Activated CD4-positive, alpha-beta memory T cell treated with anti-CD3 and anti-CD28 coated beads for 36 hours (primary cell): ENCODE measurements around the gene ME2. TPM values are rescaled to one million over a fixed set of nuclear protein-coding genes. Genes with fewer than 3 reads are reported as not detected.
A peak's percentile ranks its signal among the peaks of the same experiment; 100 is the strongest.
"Not testable (repeated sequence)": the region's sequence is repeated elsewhere in the genome, so short reads cannot be mapped to it uniquely, and the experiment has no call there.

Experiments
- CTCF ChIA-PET: fragments of 350-600 bp; sonication (Branson Sonifier 250); formaldehyde crosslinking; loops from one replicate; lab custom pipeline; 2021; ENCODE audit warnings: antibody characterized with exemption, inconsistent platforms; lab: Charles Lee
- POLR2A ChIA-PET: fragments of 350-600 bp; sonication (Branson Sonifier 250); formaldehyde crosslinking; loops from one replicate; lab custom pipeline; 2021; ENCODE audit warnings: antibody characterized with exemption; lab: Charles Lee
- DNase-seq: peaks from one replicate; pipeline ENCODE4 v3.0.0-alpha.2; 2020
- H3K27ac Mint-ChIP-seq: one replicate; pipeline ENCODE4 v1.8.0; 2021; ENCODE audit warnings: mixed read lengths
- H3K27me3 Mint-ChIP-seq: one replicate; pipeline ENCODE4 v1.8.0; 2021; ENCODE audit warnings: mixed read lengths
- H3K36me3 Mint-ChIP-seq: one replicate; pipeline ENCODE4 v1.8.0; 2021; ENCODE audit warnings: mixed read lengths
- H3K4me1 Mint-ChIP-seq: one replicate; pipeline ENCODE4 v1.8.0; 2021; ENCODE audit warnings: low read depth, mixed read lengths
- H3K4me3 Mint-ChIP-seq: one replicate; pipeline ENCODE4 v1.8.0; 2021; ENCODE audit warnings: mild to moderate bottlenecking, mixed read lengths
- H3K9me3 Mint-ChIP-seq: one replicate; pipeline ENCODE4 v1.8.0; 2021; ENCODE audit warnings: mixed read lengths
- intact Hi-C: fragments of 100-400 bp; cut with micrococcal nuclease; formaldehyde crosslinking; loops from one replicate; pipeline ENCODE4 v1.15.1; 2023
- total RNA-seq, 2 experiments: library from RNA; stranded (reverse); gene quantifications; one replicate each; pipeline ENCODE4 v1.2.3, GENCODE V29; 2021

ME2 gene
- total RNA-seq, 2 experiments from 2014 or later, result 111 to 115 TPM

GRCh38 chr18:50933684-50934083 is 54.8 kb downstream of the ME2 start:
- intact Hi-C loops, result no loop called here
- no peaks in the 10 kb centered on the region for H3K27me3 Mint-ChIP-seq
- DNase-seq, result no peak
- peaks cover 22% of the 10 kb centered on the region for H3K36me3 Mint-ChIP-seq
- H3K27ac Mint-ChIP-seq, result no peak overlapping the region
- no peaks in the 10 kb centered on the region for H3K9me3 Mint-ChIP-seq
- no peak overlapping the region for H3K4me3 Mint-ChIP-seq
- no peaks in the 10 kb centered on the region for H3K4me1 Mint-ChIP-seq
- POLR2A ChIA-PET, result interaction anchor here (0.7 kb wide), 1 partner anchor 56 kb away, joined by 3 read pairs; no protein-coding TSS in a partner anchor
- CTCF ChIA-PET, result no interaction called here

- Mint-ChIP-seq H3K36me3 (peaks cover 20% of the 10 kb centered on the region), H3K27ac (no peak overlapping the region), H3K4me1 (no peaks in the 10 kb centered on the region), H3K9me3 (no peaks in the 10 kb centered on the region), H3K4me3 (no peak overlapping the region), H3K27me3 (no peaks in the 10 kb centered on the region)
- CTCF ChIA-PET, result interaction anchor here (0.7 kb wide), 1 partner anchor 124 kb away, joined by 3 read pairs; no protein-coding TSS in a partner anchor
- intact Hi-C loops, result no loop called here
- POLR2A ChIA-PET, result no interaction called here
- DNase-seq, result no peak
Measured at GRCh38 chr18:50934545-50935211, 55.8 kb downstream of the ME2 start.

DNA sequence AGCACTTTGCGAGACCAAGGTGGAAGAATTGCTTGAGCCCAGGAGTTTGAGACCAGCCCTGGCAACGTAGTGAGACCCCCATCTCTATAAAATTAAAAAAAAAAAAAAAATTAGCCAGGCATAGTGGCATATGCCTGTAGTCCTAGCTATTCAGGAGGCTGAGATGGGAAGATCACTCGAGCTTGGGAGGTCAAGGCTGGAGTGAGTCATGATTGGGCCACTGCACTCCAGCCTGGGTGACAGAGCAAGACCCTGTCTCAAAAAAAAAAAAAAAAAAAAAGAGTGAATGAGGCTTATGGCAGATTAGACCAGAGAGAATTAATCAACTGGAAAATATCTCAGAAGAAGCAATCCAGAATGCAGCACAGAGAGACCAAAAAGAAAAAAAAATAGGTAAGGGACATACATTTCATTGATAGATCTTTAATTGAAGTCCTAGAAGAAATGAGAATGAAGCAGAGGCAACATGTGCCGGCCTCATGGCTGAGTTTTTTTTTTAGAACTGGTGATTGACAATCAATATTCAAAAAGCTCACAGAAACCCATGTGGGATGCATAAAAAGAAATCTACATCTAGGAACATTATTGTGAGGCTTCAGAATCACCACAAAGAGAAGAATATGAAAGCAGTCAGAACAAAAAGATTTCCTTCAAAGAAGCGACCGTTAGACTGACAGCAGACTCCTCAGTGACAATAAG is 56.7 kb downstream of the ME2 start:
- H3K36me3 Mint-ChIP-seq, result peaks cover 21% of the 10 kb centered on the region
- no peaks in the 10 kb centered on the region for H3K4me1 Mint-ChIP-seq
- intact Hi-C loops, result no loop called here
- H3K27me3 Mint-ChIP-seq, result no peaks in the 10 kb centered on the region
- CTCF ChIA-PET, result interaction anchor here (0.7 kb wide), 1 partner anchor 125 kb away, joined by 3 read pairs; no protein-coding TSS in a partner anchor
- no peak overlapping the region for H3K4me3 Mint-ChIP-seq
- H3K9me3 Mint-ChIP-seq, result no peaks in the 10 kb centered on the region
- DNase-seq, result no peak
- POLR2A ChIA-PET, result no interaction called here
- no peak overlapping the region for H3K27ac Mint-ChIP-seq

- H3K36me3 Mint-ChIP-seq, result peaks cover 21% of the 10 kb centered on the region
- DNase-seq, result no peak
- intact Hi-C loops, result no loop called here
- no peak overlapping the region for H3K27ac Mint-ChIP-seq
- CTCF ChIA-PET, result no interaction called here
- no peak overlapping the region for H3K4me3 Mint-ChIP-seq
- H3K4me1 Mint-ChIP-seq, result no peaks in the 10 kb centered on the region
- no peaks in the 10 kb centered on the region for H3K9me3 Mint-ChIP-seq
- POLR2A ChIA-PET, result no interaction called here
- H3K27me3 Mint-ChIP-seq, result no peaks in the 10 kb centered on the region
Measured at GRCh38 chr18:50937183-50937582, 58.3 kb downstream of the ME2 start.

DNA sequence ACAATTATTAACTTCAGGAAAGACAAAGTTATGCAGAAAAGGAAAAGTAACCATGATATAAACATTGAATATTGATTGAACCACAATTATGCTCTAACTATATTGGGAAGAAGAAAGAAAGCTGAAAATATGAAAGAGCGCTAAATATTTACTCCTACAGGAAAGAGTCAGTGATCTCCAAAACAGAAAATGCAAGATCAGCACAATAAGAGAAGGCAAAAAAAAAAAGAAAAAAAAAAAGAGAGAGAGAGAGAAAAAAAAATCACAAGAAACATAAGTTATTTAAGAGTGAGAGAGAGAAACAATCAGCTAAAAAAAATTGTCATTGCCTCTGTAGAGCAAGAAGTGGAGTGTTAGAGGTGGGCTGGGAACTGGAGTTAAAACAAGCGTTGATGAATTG is 60.0 kb downstream of the ME2 start:
- intact Hi-C loops, result no loop called here
- CTCF ChIA-PET, result interaction anchor here (1.2 kb wide), 1 partner anchor 11 kb away, joined by 3 read pairs; no protein-coding TSS in a partner anchor
- DNase-seq, result no peak
- Mint-ChIP-seq H3K36me3 (peaks cover 18% of the 10 kb centered on the region), H3K9me3 (no peaks in the 10 kb centered on the region), H3K4me3 (no peak overlapping the region), H3K27me3 (no peaks in the 10 kb centered on the region), H3K27ac (no peak overlapping the region), H3K4me1 (no peaks in the 10 kb centered on the region)
- POLR2A ChIA-PET, result interaction anchor here (0.6 kb wide), 1 partner anchor 12 kb away, joined by 3 read pairs; no protein-coding TSS in a partner anchor

DNA sequence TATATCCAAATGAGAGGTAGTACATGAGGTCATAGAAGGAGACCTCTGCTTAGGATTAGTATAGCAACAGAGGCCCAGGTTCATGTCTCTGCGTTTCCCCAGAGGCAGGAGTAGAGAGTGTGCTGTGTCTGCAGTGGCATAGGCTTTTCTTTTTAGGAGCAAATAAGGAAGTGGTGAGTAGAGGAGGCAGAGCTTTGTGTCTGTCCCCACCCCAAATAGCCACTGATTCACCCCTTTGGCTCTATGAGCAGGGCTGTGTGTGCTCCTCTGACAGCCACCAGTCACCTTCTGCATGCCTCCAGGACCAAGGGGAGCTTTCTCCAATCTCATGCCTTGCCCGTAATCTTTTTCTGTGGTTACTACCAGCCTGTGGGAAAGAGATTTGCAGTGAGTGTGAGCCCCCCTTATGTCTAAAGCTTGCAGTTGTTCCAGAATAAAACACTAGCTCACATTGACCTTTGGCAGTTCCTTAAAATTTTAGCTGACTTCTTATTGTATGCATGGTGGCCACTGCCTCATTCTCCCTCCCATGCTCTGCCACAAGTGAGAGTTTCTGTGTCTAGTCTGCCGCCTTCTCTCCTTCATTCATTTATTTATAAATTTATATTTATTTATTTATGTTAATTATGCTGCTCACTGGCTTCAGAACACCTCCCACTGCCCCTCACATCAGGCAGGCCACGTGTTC is 65.5 kb downstream of the ME2 start:
- DNase-seq, result no peak
- H3K27ac Mint-ChIP-seq, result no peak overlapping the region
- H3K36me3 Mint-ChIP-seq, result peaks cover 14% of the 10 kb centered on the region
- H3K4me3 Mint-ChIP-seq, result no peak overlapping the region
- no peaks in the 10 kb centered on the region for H3K27me3 Mint-ChIP-seq
- intact Hi-C loops, result no loop called here
- ChIA-PET CTCF (no interaction called here), POLR2A (interaction anchor here (0.5 kb wide), 1 partner anchor 56 kb away, joined by 3 read pairs; no protein-coding TSS in a partner anchor)
- peaks cover 3% of the 10 kb centered on the region for H3K4me1 Mint-ChIP-seq
- H3K9me3 Mint-ChIP-seq, result no peaks in the 10 kb centered on the region

DNA sequence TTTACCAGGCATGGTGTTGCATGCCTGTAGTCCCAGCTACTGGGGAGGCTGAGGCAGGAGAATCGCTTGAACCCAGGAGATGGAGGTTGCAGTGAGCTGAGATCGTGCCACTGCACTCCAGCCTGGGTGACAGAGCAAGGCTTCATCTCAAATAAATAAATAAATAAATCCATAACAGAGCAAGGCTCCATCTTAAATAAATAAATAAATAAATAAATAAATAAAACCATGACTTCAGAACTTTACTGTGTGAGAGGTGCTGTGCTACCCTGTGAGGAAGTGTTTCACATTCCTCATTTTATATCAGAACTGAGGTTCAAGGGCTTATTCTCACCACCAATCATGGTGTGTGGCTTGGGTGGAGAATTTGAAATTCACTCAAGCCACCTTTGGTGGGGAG is 67.0 kb downstream of the ME2 start:
- peaks cover 12% of the 10 kb centered on the region for H3K36me3 Mint-ChIP-seq
- H3K4me1 Mint-ChIP-seq, H3K4me3 Mint-ChIP-seq, H3K9me3 Mint-ChIP-seq, CTCF ChIA-PET, H3K27me3 Mint-ChIP-seq, H3K27ac Mint-ChIP-seq, POLR2A ChIA-PET, intact Hi-C loops, DNase-seq: not testable (repeated sequence)

- H3K4me3 Mint-ChIP-seq, result no peak overlapping the region
- peaks cover 3% of the 10 kb centered on the region for H3K4me1 Mint-ChIP-seq
- no peaks in the 10 kb centered on the region for H3K9me3 Mint-ChIP-seq
- intact Hi-C loops, result no loop called here
- ChIA-PET POLR2A (no interaction called here), CTCF (interaction anchor here (1.5 kb wide), 1 partner anchor 103 kb away, joined by 3 read pairs; no protein-coding TSS in a partner anchor)
- H3K36me3 Mint-ChIP-seq, result peaks cover 12% of the 10 kb centered on the region
- no peaks in the 10 kb centered on the region for H3K27me3 Mint-ChIP-seq
- peak overlapping the region; percentile 28 for H3K27ac Mint-ChIP-seq
- DNase-seq, result no peak
Measured at GRCh38 chr18:50947899-50948298, 69.0 kb downstream of the ME2 start.

GRCh38 chr18:50949185-50949584 is 70.3 kb downstream of the ME2 start:
- H3K4me3 Mint-ChIP-seq, result no peak overlapping the region
- H3K4me1 Mint-ChIP-seq, result peaks cover 3% of the 10 kb centered on the region
- H3K27ac Mint-ChIP-seq, result no peak overlapping the region
- intact Hi-C loops, result no loop called here
- H3K27me3 Mint-ChIP-seq, result no peaks in the 10 kb centered on the region
- no peaks in the 10 kb centered on the region for H3K9me3 Mint-ChIP-seq
- POLR2A ChIA-PET, result interaction anchor here (0.7 kb wide), 1 partner anchor 19 kb away, joined by 5 read pairs; the partner anchor contains the start of gene ELAC1
- H3K36me3 Mint-ChIP-seq, result peaks cover 12% of the 10 kb centered on the region
- CTCF ChIA-PET, result interaction anchor here (0.9 to 1.2 kb wide), 2 partner anchors 10 to 102 kb away, joined by 3 read pairs; no protein-coding TSS in a partner anchor
- no peak for DNase-seq

GRCh38 chr18:50950626-50951025 is 71.7 kb downstream of the ME2 start:
- Mint-ChIP-seq H3K36me3 (peaks cover 6% of the 10 kb centered on the region), H3K27ac (no peak overlapping the region), H3K27me3 (no peaks in the 10 kb centered on the region), H3K4me3 (no peak overlapping the region), H3K4me1 (peaks cover 3% of the 10 kb centered on the region), H3K9me3 (no peaks in the 10 kb centered on the region)
- DNase-seq, result no peak
- ChIA-PET CTCF (interaction anchor here (1.2 kb wide), 1 partner anchor 11 kb away, joined by 3 read pairs; no protein-coding TSS in a partner anchor), POLR2A (no interaction called here)
- intact Hi-C loops, result no loop called here

GRCh38 chr18:50953822-50954221 is 74.9 kb downstream of the ME2 start:
- no peak overlapping the region for H3K4me3 Mint-ChIP-seq
- CTCF ChIA-PET, result no interaction called here
- DNase-seq, result no peak
- POLR2A ChIA-PET, result no interaction called here
- H3K27me3 Mint-ChIP-seq, result no peaks in the 10 kb centered on the region
- H3K27ac Mint-ChIP-seq, result no peak overlapping the region
- H3K9me3 Mint-ChIP-seq, result no peaks in the 10 kb centered on the region
- no peaks in the 10 kb centered on the region for H3K36me3 Mint-ChIP-seq
- H3K4me1 Mint-ChIP-seq, result no peaks in the 10 kb centered on the region
- intact Hi-C loops, result no loop called here

DNA sequence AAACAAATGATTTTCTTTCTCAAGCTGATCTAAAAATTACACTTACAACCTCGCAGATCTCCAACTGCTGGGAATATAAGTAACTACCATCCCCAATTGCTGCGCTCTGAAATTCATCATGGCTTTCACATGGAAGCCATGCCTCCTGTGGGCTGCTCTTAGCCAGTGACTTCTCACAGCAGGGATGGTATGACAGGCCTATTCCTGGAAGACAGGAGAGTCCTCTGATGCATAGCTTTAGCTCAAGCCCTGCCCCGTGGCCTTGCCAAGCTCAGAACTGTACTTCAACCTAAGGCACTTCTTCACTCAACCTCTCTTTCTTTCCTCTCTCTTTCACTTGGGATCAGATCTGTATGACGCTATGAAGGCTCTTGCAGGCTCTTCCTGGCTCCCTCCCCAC is 76.3 kb downstream of the ME2 start:
- CTCF ChIA-PET, result interaction anchor here (1.2 kb wide), 1 partner anchor 96 kb away, joined by 4 read pairs; no protein-coding TSS in a partner anchor
- Mint-ChIP-seq H3K4me1 (no peaks in the 10 kb centered on the region), H3K27ac (no peak overlapping the region), H3K4me3 (no peak overlapping the region), H3K36me3 (no peaks in the 10 kb centered on the region), H3K27me3 (no peaks in the 10 kb centered on the region), H3K9me3 (no peaks in the 10 kb centered on the region)
- intact Hi-C loops, result no loop called here
- POLR2A ChIA-PET, result no interaction called here
- DNase-seq, result no peak
